Inferior parietal cortex (tissue), 1 donor: ENCODE measurements around the gene PLCB1.

Source experiments
- DNase-seq: peaks from one replicate; pipeline ENCODE4 v3.0.0-alpha.2; 2016; ENCODE audit errors: extremely low spot score

Gene PLCB1

DNA sequence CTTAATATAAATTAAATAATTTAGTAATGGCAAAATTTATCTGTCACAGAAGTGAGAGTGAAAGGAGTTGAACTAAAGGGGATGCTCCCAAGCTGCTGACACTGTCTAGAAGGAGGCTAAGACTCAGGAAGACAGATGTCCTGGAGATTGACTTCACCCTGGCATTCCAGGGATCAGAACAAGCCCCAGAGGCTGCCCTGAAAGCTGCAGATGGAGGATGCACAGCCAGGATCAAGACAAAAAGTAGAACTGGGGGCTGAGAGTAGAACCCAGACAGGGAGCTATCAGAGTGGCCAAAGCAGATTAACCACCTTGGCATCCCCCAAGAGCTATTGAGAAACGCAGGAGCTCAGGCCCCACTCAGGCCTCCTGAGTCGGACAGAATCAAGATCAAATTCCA lies 747.6 kb downstream of the PLCB1 start:
- no peak for DNase-seq

DNA sequence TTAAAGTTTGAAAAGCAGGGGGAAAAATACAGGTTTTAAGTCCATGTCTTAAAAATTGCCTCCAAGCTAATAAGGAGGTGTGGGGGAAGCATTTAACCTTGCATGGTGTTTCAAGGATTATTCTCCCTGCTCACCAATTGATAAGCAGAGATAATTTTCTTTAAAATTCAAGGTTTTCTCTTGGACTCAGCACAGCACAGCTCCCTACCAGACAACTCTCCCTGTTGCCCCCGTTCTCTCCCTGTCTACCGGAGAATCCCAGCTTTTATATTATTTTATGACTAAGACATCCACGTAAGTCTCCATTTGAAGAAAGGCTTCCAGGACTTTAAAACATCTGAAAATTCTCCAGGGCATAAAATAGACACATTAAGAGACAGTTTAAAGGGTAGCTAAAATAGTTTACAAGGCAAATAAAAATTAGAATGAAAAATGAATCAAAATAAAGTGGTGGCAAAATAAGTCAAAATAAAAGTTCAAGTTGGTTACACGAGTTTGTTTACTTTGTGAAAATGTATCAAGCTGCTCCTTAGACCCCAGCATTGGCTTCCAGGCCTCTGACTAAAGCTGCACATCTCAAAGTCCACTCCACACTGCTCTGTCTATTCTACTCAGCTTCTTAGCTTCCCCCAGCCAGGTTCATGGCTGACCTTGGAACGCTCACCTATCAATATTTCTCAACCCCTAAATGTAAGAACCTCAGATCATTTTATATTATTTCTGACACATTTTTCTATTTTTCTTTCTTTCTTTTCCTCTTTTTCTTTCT lies 748.2 kb downstream of the PLCB1 start:
- DNase-seq, result no peak

GRCh38 chr20:8891039-8891438 lies 759.0 kb downstream of the PLCB1 start:
- no peak for DNase-seq

- DNase-seq, result no peak
Observed at GRCh38 chr20:8895472-8895871, 763.4 kb downstream of the PLCB1 start.

DNA sequence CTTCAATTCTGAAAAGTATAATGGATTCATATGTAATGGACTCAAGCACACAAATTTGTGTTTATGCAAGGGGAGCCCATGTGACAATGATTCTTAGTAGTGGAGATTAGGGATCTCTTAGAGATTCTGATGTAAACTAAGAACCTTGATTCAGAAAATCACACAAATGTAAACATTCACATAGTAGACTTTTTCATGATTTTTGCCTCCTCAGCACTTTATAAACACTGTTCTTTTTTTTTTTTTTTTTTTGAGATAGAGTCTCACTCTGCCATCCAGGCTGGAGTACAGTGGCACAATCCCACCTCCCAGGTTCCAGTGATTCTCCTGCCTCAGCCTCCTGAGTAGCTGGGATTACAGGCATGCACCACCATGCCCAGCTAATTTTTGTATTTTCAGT lies 766.8 kb downstream of the PLCB1 start:
- DNase-seq, result no peak

DNA sequence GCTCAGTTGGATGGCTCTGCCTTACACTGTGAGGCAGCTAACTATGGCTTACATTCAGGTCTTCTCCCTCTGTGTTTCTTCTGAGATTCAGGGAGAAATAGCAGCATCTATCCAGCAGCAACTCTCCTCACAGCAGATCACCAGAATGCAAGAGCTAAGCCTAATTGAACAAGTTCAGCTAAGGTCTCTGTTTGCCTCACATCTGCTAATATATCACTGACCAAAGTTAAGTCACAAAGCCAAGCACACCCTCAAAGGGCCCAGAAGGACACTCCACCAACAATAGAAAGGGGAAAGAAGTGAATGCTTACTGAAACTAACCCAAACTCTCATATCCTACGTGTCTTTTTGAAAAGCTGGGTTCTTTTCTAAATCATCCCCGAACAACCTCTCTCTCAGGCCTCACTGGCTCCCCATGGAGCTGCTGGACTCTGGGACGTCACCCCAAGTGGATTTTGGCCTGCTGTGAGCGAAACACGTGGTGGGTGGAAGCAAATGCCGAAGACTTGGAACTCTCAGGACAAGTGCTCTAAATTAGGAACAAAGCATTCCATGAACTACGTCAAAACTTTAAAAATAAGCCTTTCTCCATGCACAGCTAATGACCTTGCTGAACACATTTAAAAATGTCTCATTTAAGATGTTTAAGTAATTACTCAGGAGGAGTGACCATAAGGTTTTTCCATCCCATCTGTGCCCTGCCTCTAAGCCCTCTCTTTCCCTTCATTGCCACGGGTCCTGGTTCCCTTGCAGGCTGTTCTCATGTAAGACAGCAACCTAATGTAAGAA lies 769.4 kb downstream of the PLCB1 start:
- no peak for DNase-seq

- DNase-seq, result no peak
Observed at GRCh38 chr20:8903655-8904605, 771.9 kb downstream of the PLCB1 start.

DNA sequence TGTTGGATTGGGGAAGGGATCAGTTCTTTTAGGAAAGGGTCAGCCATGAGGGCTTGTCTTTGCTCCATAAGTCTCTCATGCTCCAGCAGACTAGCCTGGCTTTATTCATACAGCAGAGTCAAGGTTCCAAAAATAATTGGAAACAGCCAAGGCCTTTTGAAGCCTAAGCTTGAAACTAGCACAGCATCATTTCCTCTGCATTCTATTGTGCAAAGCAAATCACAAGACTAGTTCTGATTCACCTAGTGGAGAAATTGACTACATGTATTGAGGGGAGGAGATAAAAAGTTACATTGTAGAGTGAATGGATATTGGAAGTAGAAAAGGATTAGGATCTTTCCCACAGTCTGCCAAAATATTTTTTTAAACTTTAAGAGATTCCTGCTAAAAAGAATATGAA lies 777.5 kb downstream of the PLCB1 start:
- no peak for DNase-seq

- DNase-seq, result no peak
Observed at GRCh38 chr20:8912096-8912495, 780.0 kb downstream of the PLCB1 start.

- peak; percentile 51 for DNase-seq
Observed at GRCh38 chr20:8912731-8913130, 780.7 kb downstream of the PLCB1 start.

GRCh38 chr20:8913456-8913855 lies 781.4 kb downstream of the PLCB1 start:
- no peak for DNase-seq

DNA sequence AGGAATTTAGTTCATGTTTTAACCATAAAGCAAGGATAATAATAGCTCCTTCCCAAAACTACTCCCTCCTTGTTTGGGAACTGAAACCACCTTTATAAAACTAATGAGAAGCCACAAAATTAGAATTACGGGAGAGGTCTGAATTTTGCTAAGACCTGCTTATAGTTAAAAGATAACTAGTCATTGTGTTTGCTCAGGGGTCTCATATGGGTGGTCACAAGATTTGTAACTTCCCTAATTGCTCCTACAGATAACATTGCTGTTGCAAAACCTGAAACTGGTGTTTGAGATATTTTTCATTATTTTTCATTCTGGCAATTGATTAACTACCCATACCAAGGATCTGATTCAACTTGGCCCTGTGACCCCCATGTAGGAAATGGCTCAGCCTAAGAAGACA lies 782.4 kb downstream of the PLCB1 start:
- DNase-seq, result no peak

GRCh38 chr20:8917084-8917483 lies 785.0 kb downstream of the PLCB1 start:
- DNase-seq, result no peak

DNA sequence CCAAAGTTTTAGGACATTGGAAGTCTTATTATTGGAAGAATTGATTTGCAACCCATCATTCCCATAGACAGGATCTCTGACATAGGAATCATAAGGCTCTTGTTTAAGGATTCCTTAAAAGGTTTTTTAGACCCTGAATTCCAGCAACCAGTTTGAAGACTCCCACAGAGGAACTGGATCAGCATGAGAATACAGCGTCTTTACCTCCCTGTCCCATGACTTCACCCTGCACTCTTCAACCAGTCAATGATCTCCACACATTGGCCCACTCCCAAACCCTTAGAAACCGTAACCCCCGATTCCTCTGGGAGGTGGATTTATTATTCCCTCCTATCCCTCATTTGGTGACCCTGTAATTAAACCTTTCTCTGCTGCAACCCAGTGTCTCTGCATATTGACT lies 786.1 kb downstream of the PLCB1 start:
- no peak for DNase-seq

GRCh38 chr20:8924539-8924938 lies 792.5 kb downstream of the PLCB1 start:
- DNase-seq, result no peak

DNA sequence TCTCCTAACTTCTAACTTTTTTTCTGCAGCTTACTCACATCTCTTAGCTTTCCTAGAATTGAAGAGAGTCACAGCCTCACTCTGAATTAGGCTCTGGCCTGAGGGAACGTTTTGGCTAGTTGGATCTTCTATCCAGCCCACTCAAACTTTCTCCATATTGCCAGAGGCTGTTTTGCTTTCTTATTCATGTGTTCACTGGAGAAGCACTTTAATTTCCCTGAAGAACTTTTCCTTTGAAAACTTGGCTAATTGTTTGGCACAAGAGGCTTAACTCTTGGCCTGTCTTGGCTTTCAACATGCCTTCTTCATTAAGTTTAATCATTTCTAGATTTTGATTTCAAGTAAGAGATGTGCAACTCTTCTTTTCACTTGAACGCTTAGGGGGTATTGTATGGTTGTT lies 798.7 kb downstream of the PLCB1 start:
- DNase-seq, result no peak

DNA sequence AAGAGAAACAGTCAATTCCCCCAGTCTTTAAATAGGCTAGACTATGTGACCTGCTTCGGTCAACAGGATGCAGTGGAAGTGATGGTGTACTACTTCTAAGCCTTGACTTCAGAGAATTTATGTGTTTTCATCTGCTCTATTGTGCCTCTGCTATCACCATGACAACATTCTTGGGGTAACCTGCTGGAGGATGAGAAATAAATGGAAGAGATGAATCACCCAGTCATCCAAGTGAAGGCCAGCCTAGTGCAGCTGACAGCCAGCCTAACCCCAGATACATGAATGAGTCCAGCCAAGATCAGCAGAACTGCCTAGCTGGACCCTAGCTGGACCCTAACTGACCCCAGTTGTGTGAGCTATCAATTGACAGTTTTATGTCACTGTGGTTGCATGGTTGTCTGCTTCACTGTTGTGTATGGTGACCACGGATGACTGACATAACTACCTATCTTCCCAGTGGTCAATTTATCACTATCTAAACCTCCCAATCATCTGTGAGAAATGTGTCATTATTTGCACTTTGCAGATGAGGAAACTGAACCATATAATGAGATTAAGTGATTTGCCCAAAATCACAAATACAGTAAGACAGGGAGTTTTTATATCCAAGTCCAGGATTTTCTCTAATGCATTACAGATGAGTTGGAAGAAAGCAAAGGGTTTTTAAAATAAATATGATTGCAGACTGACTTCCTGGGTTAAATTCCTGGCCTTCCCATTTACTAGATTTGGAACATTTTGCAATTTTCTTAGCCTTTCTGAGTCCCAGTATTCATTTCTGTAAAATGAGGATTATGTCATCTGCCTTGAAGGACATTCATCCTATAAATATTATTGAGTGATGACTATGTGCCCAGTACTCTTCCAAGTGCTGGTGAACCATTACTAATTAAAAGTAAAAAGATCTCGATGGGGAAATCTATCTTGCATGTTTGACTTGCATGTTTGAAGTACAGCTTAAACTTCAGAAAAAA lies 800.4 kb downstream of the PLCB1 start:
- no peak for DNase-seq

GRCh38 chr20:8933381-8933807 lies 801.3 kb downstream of the PLCB1 start:
- DNase-seq, result no peak

GRCh38 chr20:8934362-8934761 lies 802.3 kb downstream of the PLCB1 start:
- DNase-seq, result no peak
